ENCODE data around the gene EXOC3L1. TPM values are rescaled to one million over a fixed set of nuclear protein-coding genes. Genes with fewer than 3 reads are reported as not detected.

EXOC3L1 gene
- total RNA-seq, 1 experiment from 2014 or later = 4.0 TPM

DNA sequence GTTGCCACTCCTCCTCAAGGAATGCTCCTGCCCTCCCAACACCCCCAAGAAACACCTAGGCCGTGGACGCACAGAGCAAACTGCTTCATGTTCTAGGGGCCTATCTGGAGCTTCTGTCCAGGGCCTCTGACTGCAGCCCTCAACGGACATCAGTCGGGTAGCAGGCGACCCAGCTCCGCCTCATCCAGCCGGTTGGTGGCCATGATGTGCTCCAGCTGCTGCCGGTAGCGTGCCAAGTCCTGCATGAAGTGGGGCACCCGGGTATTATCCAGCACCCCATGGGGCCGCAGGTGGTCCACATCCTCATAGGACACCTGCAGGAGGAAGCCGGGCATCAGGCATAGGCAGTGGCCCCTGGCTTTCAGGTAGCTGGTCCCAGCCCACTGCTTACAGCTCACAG is 13.3 kb downstream of the EXOC3L1 start:
- Mint-ChIP-seq H3K9me3 (no peaks in the 10 kb centered on the region), H3K36me3 (peaks cover 3% of the 10 kb centered on the region; the same call in 1 of the 2 replicates), H3K4me3 (no peak overlapping the region), H3K27ac (no peak overlapping the region), H3K4me1 (peaks cover 24% of the 10 kb centered on the region), H3K27me3 (ENCODE audit: low read depth) (peaks cover 68% of the 10 kb centered on the region)
- ATAC-seq (no peak), DNase-seq (ENCODE audit: low spot score) (no peak)
- ChIA-PET POLR2A (no interaction called here), CTCF (interaction anchor here (1.7 to 15.6 kb wide), 4 partner anchors 8 to 70 kb away, joined by 3 to 386 read pairs (median 21); partner anchors contain the start of genes B3GNT9, FBXL8 and TRADD)
- TF ChIP-seq, protein P1, sequence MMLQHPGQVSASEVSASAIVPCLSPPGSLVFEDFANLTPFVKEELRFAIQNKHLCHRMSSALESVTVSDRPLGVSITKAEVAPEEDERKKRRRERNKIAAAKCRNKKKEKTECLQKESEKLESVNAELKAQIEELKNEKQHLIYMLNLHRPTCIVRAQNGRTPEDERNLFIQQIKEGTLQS (CRISPR knock-in tag; conservative IDR thresholded peaks at IDR 0.05) = no peak
- TF ChIP-seq, protein P2, sequence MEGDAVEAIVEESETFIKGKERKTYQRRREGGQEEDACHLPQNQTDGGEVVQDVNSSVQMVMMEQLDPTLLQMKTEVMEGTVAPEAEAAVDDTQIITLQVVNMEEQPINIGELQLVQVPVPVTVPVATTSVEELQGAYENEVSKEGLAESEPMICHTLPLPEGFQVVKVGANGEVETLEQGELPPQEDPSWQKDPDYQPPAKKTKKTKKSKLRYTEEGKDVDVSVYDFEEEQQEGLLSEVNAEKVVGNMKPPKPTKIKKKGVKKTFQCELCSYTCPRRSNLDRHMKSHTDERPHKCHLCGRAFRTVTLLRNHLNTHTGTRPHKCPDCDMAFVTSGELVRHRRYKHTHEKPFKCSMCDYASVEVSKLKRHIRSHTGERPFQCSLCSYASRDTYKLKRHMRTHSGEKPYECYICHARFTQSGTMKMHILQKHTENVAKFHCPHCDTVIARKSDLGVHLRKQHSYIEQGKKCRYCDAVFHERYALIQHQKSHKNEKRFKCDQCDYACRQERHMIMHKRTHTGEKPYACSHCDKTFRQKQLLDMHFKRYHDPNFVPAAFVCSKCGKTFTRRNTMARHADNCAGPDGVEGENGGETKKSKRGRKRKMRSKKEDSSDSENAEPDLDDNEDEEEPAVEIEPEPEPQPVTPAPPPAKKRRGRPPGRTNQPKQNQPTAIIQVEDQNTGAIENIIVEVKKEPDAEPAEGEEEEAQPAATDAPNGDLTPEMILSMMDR (IDR thresholded peaks at IDR 0.05) = no peak
- TF ChIP-seq, protein P3, sequence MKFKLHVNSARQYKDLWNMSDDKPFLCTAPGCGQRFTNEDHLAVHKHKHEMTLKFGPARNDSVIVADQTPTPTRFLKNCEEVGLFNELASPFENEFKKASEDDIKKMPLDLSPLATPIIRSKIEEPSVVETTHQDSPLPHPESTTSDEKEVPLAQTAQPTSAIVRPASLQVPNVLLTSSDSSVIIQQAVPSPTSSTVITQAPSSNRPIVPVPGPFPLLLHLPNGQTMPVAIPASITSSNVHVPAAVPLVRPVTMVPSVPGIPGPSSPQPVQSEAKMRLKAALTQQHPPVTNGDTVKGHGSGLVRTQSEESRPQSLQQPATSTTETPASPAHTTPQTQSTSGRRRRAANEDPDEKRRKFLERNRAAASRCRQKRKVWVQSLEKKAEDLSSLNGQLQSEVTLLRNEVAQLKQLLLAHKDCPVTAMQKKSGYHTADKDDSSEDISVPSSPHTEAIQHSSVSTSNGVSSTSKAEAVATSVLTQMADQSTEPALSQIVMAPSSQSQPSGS (CRISPR knock-in tag; IDR thresholded peaks at IDR 0.05; ENCODE audit: borderline replicate concordance, low read depth) = no peak
- TF ChIP-seq, protein P4, sequence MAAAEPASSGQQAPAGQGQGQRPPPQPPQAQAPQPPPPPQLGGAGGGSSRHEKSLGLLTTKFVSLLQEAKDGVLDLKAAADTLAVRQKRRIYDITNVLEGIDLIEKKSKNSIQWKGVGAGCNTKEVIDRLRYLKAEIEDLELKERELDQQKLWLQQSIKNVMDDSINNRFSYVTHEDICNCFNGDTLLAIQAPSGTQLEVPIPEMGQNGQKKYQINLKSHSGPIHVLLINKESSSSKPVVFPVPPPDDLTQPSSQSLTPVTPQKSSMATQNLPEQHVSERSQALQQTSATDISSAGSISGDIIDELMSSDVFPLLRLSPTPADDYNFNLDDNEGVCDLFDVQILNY (CRISPR knock-in tag; IDR thresholded peaks at IDR 0.05) = no peak
- TF ChIP-seq GRHL2 (CRISPR knock-in tag; IDR thresholded peaks at IDR 0.05; ENCODE audit: insufficient replicate concordance, severe bottlenecking) (no peak), NR2C2 (CRISPR knock-in tag; IDR thresholded peaks at IDR 0.05) (no peak), ZNF317 (CRISPR knock-in tag; IDR thresholded peaks at IDR 0.05; ENCODE audit: borderline replicate concordance, low read depth) (no peak), ZNF219 (CRISPR knock-in tag; IDR thresholded peaks at IDR 0.05; ENCODE audit: borderline replicate concordance) (no peak), GABPB1 (CRISPR knock-in tag; IDR thresholded peaks at IDR 0.05) (no peak), TCF7 (CRISPR knock-in tag; IDR thresholded peaks at IDR 0.05; ENCODE audit: low read depth) (no peak), IRF2 (CRISPR knock-in tag; IDR thresholded peaks at IDR 0.05; ENCODE audit: borderline replicate concordance, low read depth) (no peak), FOXK1 (CRISPR knock-in tag; IDR thresholded peaks at IDR 0.05) (no peak)
- TF ChIP-seq, protein P5, sequence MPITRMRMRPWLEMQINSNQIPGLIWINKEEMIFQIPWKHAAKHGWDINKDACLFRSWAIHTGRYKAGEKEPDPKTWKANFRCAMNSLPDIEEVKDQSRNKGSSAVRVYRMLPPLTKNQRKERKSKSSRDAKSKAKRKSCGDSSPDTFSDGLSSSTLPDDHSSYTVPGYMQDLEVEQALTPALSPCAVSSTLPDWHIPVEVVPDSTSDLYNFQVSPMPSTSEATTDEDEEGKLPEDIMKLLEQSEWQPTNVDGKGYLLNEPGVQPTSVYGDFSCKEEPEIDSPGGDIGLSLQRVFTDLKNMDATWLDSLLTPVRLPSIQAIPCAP (CRISPR knock-in tag; IDR thresholded peaks at IDR 0.05) = no peak
- TF ChIP-seq, protein P6, sequence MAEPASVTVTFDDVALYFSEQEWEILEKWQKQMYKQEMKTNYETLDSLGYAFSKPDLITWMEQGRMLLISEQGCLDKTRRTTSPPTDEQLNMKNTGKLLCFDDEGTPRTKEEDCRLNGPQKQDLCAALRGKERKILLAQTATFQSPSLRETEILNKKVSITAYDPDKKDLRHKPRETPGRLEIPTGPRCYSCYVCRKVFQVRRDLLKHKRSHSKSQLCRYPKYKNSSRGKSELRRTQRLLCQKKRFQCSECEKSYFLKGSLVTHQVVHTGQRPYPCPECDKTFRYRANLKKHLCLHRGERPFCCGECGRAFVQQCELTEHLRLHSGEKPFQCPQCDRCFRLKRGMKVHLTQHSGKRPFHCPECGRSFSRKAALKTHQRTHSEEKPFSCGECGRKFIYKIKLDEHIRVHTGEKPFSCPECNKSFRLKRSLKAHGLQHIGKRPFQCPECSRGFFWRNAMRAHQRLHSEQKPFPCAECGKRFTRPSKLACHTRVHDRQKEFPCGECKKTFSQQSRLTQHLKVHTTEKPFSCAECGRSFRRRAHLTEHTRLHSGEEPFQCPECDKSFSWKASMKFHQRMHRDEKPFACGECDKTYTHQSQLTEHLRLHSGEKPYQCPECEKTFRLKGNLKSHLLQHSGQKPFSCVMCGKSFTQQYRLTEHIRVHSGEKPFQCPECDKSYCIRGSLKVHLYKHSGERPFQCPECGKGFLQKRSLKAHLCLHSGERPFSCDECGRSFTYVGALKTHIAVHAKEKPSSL (CRISPR knock-in tag; conservative IDR thresholded peaks at IDR 0.05) = no peak

DNA sequence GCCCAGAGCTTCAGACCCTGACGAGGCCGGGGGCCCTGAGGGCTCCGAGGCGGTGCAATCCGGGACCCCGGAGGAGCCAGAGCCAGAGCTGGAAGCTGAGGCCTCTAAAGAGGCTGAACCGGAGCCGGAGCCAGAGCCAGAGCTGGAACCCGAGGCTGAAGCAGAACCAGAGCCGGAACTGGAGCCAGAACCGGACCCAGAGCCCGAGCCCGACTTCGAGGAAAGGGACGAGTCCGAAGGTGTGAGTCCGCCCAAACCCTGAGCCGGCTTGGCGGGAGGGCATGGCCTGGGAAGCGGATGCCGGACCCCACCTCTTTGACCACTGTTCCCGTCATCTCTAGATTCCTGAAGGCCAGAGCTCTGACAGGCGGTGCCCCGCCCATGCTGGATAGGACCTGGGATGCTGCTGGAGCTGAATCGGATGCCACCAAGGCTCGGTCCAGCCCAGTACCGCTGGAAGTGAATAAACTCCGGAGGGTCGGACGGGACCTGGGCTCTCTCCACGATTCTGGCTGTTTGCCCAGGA is 15.2 kb downstream of the EXOC3L1 start:
- Mint-ChIP-seq H3K27me3 (ENCODE audit: low read depth) (peaks cover 81% of the 10 kb centered on the region), H3K36me3 (peaks cover 3% of the 10 kb centered on the region; the same call in 1 of the 2 replicates), H3K27ac (no peak overlapping the region), H3K4me1 (peaks cover 34% of the 10 kb centered on the region), H3K4me3 (peak overlapping the region; percentile 37), H3K9me3 (no peaks in the 10 kb centered on the region)
- ATAC-seq (no peak), DNase-seq (ENCODE audit: low spot score) (no peak)
- ChIA-PET POLR2A (interaction anchor here (1.1 to 1.6 kb wide), 4 partner anchors 10 to 52 kb away, joined by 3 to 6 read pairs (median 4); partner anchors contain the start of genes FBXL8, TMEM208 and TRADD), CTCF (interaction anchor here (0.5 to 15.6 kb wide), 11 partner anchors 9 to 691 kb away, joined by 3 to 386 read pairs (median 4); partner anchors contain the start of genes B3GNT9, ELMO3, FBXL8 and FHOD1)
- TF ChIP-seq, protein P7, sequence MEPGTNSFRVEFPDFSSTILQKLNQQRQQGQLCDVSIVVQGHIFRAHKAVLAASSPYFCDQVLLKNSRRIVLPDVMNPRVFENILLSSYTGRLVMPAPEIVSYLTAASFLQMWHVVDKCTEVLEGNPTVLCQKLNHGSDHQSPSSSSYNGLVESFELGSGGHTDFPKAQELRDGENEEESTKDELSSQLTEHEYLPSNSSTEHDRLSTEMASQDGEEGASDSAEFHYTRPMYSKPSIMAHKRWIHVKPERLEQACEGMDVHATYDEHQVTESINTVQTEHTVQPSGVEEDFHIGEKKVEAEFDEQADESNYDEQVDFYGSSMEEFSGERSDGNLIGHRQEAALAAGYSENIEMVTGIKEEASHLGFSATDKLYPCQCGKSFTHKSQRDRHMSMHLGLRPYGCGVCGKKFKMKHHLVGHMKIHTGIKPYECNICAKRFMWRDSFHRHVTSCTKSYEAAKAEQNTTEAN (CRISPR knock-in tag; IDR thresholded peaks at IDR 0.05) = 0 out of 2 replicates have a peak, but pooled peaks have one; percentile 23
- TF ChIP-seq GABPB1 (CRISPR knock-in tag; IDR thresholded peaks at IDR 0.05) (no peak), SP1 (CRISPR knock-in tag; conservative IDR thresholded peaks at IDR 0.05) (0 out of 2 replicates have a peak, but pooled peaks have one; percentile 2), ATF1 (CRISPR knock-in tag; IDR thresholded peaks at IDR 0.05) (no peak), SOX15 (CRISPR knock-in tag; IDR thresholded peaks at IDR 0.05) (no peak), CREM (CRISPR knock-in tag; IDR thresholded peaks at IDR 0.05) (no peak)
- TF ChIP-seq, protein P8, sequence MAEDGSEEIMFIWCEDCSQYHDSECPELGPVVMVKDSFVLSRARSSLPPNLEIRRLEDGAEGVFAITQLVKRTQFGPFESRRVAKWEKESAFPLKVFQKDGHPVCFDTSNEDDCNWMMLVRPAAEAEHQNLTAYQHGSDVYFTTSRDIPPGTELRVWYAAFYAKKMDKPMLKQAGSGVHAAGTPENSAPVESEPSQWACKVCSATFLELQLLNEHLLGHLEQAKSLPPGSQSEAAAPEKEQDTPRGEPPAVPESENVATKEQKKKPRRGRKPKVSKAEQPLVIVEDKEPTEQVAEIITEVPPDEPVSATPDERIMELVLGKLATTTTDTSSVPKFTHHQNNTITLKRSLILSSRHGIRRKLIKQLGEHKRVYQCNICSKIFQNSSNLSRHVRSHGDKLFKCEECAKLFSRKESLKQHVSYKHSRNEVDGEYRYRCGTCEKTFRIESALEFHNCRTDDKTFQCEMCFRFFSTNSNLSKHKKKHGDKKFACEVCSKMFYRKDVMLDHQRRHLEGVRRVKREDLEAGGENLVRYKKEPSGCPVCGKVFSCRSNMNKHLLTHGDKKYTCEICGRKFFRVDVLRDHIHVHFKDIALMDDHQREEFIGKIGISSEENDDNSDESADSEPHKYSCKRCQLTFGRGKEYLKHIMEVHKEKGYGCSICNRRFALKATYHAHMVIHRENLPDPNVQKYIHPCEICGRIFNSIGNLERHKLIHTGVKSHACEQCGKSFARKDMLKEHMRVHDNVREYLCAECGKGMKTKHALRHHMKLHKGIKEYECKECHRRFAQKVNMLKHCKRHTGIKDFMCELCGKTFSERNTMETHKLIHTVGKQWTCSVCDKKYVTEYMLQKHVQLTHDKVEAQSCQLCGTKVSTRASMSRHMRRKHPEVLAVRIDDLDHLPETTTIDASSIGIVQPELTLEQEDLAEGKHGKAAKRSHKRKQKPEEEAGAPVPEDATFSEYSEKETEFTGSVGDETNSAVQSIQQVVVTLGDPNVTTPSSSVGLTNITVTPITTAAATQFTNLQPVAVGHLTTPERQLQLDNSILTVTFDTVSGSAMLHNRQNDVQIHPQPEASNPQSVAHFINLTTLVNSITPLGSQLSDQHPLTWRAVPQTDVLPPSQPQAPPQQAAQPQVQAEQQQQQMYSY (CRISPR knock-in tag; IDR thresholded peaks at IDR 0.05) = peak; percentile 49; the same call in 1 of the 2 replicates
